GM12878 (cell line): ENCODE data around the gene DUS2. TPM values are rescaled to one million over a fixed set of nuclear protein-coding genes. Genes with fewer than 3 reads are reported as not detected.

Experiments used
- CEBPB ChIP-seq, 2 experiments: fragments of 150-350 bp in 1 of 2; IDR thresholded peaks; 2 replicates each; pipeline ENCODE4 v1.6.1; 2012 to 2014; ENCODE audit warnings: low read depth in 2 of 2, low read length in 2 of 2, borderline replicate concordance in 1 of 2, inconsistent platforms in 1 of 2
- CHD2 ChIP-seq: IDR thresholded peaks from 2 replicates; pipeline ENCODE4 v1.6.1; 2011; ENCODE audit warnings: low read depth, low read length, improper control_type of control experiment, borderline replicate concordance
- EGR1 ChIP-seq, 2 experiments: IDR thresholded peaks; 1 replicate in 1 of 2; 2 replicates in 1 of 2; pipeline ENCODE4 v1.6.1; 2011 to 2012; ENCODE audit warnings: low read depth in 2 of 2, low read length in 2 of 2, borderline replicate concordance in 1 of 2, mild to moderate bottlenecking in 1 of 2, moderate library complexity in 1 of 2
- HDGF ChIP-seq: fragments of 450-650 bp; IDR thresholded peaks from 2 replicates; pipeline ENCODE4 v1.6.1; 2016; ENCODE audit warnings: antibody characterized with exemption
- JUND ChIP-seq: IDR thresholded peaks from 2 replicates; pipeline ENCODE4 v1.6.1; 2012; ENCODE audit warnings: low read depth, mild to moderate bottlenecking, low read length, improper control_type of control experiment, moderate library complexity
- MTA2 ChIP-seq: fragments of 450-650 bp; IDR thresholded peaks from 2 replicates; pipeline ENCODE4 v1.6.1; 2016; ENCODE audit warnings: low read depth, mild to moderate bottlenecking, moderate library complexity
- NFYB ChIP-seq: IDR thresholded peaks from 2 replicates; pipeline ENCODE4 v1.6.1; 2011; ENCODE audit warnings: low read depth, mild to moderate bottlenecking, low read length, improper control_type of control experiment, moderate library complexity; ENCODE audit not compliant: insufficient read depth
- NRF1 ChIP-seq: conservative IDR thresholded peaks from 2 replicates; pipeline ENCODE4 v1.6.1; 2011; ENCODE audit warnings: mild to moderate bottlenecking, low read depth, low read length, improper control_type of control experiment
- RCOR1 ChIP-seq: conservative IDR thresholded peaks from 2 replicates; pipeline ENCODE4 v1.6.1; 2012; ENCODE audit warnings: low read depth, low read length, improper control_type of control experiment
- RUNX3 ChIP-seq: IDR thresholded peaks from 2 replicates; pipeline ENCODE4 v1.6.1; 2012; ENCODE audit warnings: low read length, inconsistent platforms
- SMC3 ChIP-seq: IDR thresholded peaks from 2 replicates; pipeline ENCODE4 v1.6.1; 2011; ENCODE audit warnings: low read length, improper control_type of control experiment, borderline replicate concordance
- SUZ12 ChIP-seq: fragments of 200-600 bp; sonication (generic); IDR thresholded peaks from one replicate; pipeline ENCODE4 v1.6.1; 2018; ENCODE audit warnings: antibody characterized with exemption, mild to moderate bottlenecking; ENCODE audit not compliant: unreplicated experiment
- YY1 ChIP-seq: IDR thresholded peaks from 2 replicates; pipeline ENCODE4 v1.6.1; 2011; ENCODE audit warnings: low read depth, mild to moderate bottlenecking, low read length
- ZNF207 ChIP-seq: fragments of 450-650 bp; IDR thresholded peaks from 2 replicates; pipeline ENCODE4 v1.6.1; 2014; ENCODE audit warnings: antibody characterized with exemption, mild to moderate bottlenecking, borderline replicate concordance
- ZNF217 ChIP-seq: fragments of 450-650 bp; IDR thresholded peaks from 2 replicates; pipeline ENCODE4 v1.6.1; 2017; ENCODE audit warnings: antibody characterized with exemption, mild to moderate bottlenecking
- polyA plus RNA-seq, 11 experiments: library from polyadenylated mRNA; depleted of rRNA in 4 of 11; unstranded in 6 of 11; stranded (reverse) in 5 of 11; fragments of >200 nt; fragmentation: Nextera tagmentation in 4 of 11; fragmentation: Illumina TruSeq in 1 of 11; extraction: Ambion mirVana in 4 of 11; extraction: Trizol in 1 of 11; gene quantifications; 1 replicate in 1 of 11; 2 replicates in 10 of 11; pipeline versions ENCODE4 v1.2.1 to v1.2.3, GENCODE V29; 2011 to 2016; ENCODE audit warnings: inconsistent platforms in 2 of 11, missing spikeins in 2 of 11, low read depth in 1 of 11
- total RNA-seq, 4 experiments: library from RNA; depleted of rRNA in 3 of 4; stranded (reverse); fragments of >200 nt in 3 of 4; fragmentation: Illumina TruSeq in 1 of 4; extraction: Trizol in 1 of 4; gene quantifications; 2 replicates each; pipeline versions ENCODE4 v1.2.1 to v1.2.3, GENCODE V29; 2013 to 2021
- TF ChIP-seq, protein P1 (sequence below): fragments of 450-650 bp; IDR thresholded peaks from 2 replicates; pipeline ENCODE4 v1.6.1; 2018; ENCODE audit warnings: borderline replicate concordance, mild to moderate bottlenecking; ENCODE audit not compliant: partially characterized antibody
- TF ChIP-seq, protein P2 (sequence below): IDR thresholded peaks from 2 replicates; pipeline ENCODE4 v1.6.1; 2011; ENCODE audit warnings: borderline replicate concordance, low read depth, mild to moderate bottlenecking, moderate library complexity, low read length; ENCODE audit not compliant: insufficient read depth, poor library complexity, severe bottlenecking
- TF ChIP-seq, protein P3 (sequence below): IDR thresholded peaks from 2 replicates; pipeline ENCODE4 v1.6.1; 2011; ENCODE audit warnings: mild to moderate bottlenecking, low read depth, low read length, moderate library complexity; ENCODE audit not compliant: insufficient replicate concordance
- TF ChIP-seq, protein P4 (sequence below): IDR thresholded peaks from 2 replicates; pipeline ENCODE4 v1.6.1; 2012; ENCODE audit warnings: mild to moderate bottlenecking, low read depth, low read length

Gene DUS2
- total and polyA plus RNA-seq, 10 of the 15 experiments (the other 5 are each of a cell fraction or from before 2014, with no cell fraction given): 4.8 to 32.3 (median 25.5) TPM

DNA sequence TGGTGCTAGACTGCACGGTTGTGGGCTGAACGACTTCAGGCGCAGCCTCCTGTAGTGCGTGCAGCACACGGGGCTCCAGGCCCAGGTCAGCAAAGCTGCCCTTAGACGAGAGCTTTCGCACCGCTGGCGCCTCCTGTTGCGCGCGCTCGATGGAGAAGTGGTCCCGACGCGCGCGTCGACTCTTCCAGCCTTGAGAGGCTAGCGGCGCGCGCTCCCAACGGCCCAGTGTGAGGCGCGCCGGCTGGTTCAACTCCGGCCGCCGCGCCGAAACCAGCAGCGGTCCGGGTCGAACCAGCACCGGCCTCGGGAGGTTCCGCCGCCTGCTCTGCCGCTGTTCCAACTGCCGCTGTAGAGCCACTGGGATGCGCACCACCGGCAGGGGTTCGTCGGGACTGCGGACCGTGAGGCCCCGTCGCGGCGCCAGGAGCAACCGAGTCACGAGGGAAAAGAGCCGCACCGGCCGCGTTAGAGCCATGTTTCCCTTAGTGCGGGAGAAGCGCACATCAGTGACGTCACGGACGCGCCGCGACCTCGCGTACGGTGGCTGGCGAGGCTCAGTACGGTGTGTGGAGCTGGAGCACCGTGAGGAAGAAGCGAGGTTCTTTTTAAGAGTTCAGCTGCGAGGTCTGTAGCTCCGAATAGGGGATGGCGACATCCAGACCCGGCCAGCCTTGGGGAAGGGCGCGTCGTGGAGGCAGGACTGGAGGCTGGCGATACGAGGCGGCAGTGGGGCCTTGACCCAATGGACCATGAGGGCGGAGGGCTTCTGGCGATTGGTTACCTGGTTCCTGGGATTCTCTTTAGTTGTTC, at the start of gene DUS2, which contains the start of gene DDX28 (continued):
- TF ChIP-seq RUNX3 (peak; percentile 73), JUND (0 out of 2 replicates have a peak, but pooled peaks have one; percentile 3), CEBPB (IDR thresholded peaks at IDR 0.05; ENCODE audit: borderline replicate concordance in 1 of 2, low read depth in 2 of 2, low read length in 2 of 2) (no peak), NFYB (no peak), RCOR1 (no peak), NRF1 (no peak), CHD2 (peak; percentile 64), HDGF (no peak), YY1 (peak; percentile 95), MTA2 (no peak), EGR1 (IDR thresholded peaks at IDR 0.05; ENCODE audit: borderline replicate concordance in 1 of 2, low read depth in 2 of 2, low read length in 2 of 2) (no peak), ZNF217 (no peak), SUZ12 (no peak), ZNF207 (peak; percentile 72; the same call in 1 of the 2 replicates), SMC3 (no peak)
- TF ChIP-seq, protein P1, sequence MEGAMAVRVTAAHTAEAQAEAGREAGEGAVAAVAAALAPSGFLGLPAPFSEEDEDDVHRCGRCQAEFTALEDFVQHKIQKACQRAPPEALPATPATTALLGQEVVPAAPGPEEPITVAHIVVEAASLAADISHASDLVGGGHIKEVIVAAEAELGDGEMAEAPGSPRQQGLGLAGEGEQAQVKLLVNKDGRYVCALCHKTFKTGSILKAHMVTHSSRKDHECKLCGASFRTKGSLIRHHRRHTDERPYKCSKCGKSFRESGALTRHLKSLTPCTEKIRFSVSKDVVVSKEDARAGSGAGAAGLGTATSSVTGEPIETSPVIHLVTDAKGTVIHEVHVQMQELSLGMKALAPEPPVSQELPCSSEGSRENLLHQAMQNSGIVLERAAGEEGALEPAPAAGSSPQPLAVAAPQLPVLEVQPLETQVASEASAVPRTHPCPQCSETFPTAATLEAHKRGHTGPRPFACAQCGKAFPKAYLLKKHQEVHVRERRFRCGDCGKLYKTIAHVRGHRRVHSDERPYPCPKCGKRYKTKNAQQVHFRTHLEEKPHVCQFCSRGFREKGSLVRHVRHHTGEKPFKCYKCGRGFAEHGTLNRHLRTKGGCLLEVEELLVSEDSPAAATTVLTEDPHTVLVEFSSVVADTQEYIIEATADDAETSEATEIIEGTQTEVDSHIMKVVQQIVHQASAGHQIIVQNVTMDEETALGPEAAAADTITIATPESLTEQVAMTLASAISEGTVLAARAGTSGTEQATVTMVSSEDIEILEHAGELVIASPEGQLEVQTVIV: peak; percentile 38
- TF ChIP-seq, protein P2, sequence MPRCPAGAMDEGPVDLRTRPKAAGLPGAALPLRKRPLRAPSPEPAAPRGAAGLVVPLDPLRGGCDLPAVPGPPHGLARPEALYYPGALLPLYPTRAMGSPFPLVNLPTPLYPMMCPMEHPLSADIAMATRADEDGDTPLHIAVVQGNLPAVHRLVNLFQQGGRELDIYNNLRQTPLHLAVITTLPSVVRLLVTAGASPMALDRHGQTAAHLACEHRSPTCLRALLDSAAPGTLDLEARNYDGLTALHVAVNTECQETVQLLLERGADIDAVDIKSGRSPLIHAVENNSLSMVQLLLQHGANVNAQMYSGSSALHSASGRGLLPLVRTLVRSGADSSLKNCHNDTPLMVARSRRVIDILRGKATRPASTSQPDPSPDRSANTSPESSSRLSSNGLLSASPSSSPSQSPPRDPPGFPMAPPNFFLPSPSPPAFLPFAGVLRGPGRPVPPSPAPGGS: no peak
- TF ChIP-seq, protein P3, sequence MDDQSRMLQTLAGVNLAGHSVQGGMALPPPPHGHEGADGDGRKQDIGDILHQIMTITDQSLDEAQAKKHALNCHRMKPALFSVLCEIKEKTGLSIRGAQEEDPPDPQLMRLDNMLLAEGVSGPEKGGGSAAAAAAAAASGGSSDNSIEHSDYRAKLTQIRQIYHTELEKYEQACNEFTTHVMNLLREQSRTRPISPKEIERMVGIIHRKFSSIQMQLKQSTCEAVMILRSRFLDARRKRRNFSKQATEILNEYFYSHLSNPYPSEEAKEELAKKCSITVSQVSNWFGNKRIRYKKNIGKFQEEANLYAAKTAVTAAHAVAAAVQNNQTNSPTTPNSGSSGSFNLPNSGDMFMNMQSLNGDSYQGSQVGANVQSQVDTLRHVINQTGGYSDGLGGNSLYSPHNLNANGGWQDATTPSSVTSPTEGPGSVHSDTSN: no peak
- TF ChIP-seq, protein P4, sequence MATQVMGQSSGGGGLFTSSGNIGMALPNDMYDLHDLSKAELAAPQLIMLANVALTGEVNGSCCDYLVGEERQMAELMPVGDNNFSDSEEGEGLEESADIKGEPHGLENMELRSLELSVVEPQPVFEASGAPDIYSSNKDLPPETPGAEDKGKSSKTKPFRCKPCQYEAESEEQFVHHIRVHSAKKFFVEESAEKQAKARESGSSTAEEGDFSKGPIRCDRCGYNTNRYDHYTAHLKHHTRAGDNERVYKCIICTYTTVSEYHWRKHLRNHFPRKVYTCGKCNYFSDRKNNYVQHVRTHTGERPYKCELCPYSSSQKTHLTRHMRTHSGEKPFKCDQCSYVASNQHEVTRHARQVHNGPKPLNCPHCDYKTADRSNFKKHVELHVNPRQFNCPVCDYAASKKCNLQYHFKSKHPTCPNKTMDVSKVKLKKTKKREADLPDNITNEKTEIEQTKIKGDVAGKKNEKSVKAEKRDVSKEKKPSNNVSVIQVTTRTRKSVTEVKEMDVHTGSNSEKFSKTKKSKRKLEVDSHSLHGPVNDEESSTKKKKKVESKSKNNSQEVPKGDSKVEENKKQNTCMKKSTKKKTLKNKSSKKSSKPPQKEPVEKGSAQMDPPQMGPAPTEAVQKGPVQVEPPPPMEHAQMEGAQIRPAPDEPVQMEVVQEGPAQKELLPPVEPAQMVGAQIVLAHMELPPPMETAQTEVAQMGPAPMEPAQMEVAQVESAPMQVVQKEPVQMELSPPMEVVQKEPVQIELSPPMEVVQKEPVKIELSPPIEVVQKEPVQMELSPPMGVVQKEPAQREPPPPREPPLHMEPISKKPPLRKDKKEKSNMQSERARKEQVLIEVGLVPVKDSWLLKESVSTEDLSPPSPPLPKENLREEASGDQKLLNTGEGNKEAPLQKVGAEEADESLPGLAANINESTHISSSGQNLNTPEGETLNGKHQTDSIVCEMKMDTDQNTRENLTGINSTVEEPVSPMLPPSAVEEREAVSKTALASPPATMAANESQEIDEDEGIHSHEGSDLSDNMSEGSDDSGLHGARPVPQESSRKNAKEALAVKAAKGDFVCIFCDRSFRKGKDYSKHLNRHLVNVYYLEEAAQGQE: no peak
